Transverse colon (tissue), 4 donors: ENCODE data around the gene CKMT1B.
"Not testable (repeated sequence)": the region's sequence is repeated elsewhere in the genome, so short reads cannot be mapped to it uniquely, and the experiment has no call there.

ENCODE experiments used
- POLR2A ChIP-seq: fragments of 450-650 bp; IDR thresholded peaks from one replicate; pipeline ENCODE4 v1.6.1; 2016; ENCODE audit warnings: antibody characterized with exemption, mild to moderate bottlenecking, moderate library complexity
- POLR2AphosphoS5 ChIP-seq, 3 donors: sonication (generic); formaldehyde crosslinking; IDR thresholded peaks; one replicate each; pipeline ENCODE4 v1.6.1; 2016; ENCODE audit warnings: antibody characterized with exemption in 3 of 3
- TF ChIP-seq, protein P1 (sequence below), 5 experiments: fragments of 200-600 bp in 3 of 5; fragments of 450-650 bp in 2 of 5; sonication (generic) in 3 of 5; IDR thresholded peaks; 1 replicate in 2 of 5; 2 replicates in 3 of 5; pipeline ENCODE4 v1.5.1; 2016 to 2017; ENCODE audit warnings: antibody characterized with exemption in 5 of 5, inconsistent platforms in 3 of 5, mild to moderate bottlenecking in 2 of 5, moderate library complexity in 1 of 5

- TF ChIP-seq, protein P1, sequence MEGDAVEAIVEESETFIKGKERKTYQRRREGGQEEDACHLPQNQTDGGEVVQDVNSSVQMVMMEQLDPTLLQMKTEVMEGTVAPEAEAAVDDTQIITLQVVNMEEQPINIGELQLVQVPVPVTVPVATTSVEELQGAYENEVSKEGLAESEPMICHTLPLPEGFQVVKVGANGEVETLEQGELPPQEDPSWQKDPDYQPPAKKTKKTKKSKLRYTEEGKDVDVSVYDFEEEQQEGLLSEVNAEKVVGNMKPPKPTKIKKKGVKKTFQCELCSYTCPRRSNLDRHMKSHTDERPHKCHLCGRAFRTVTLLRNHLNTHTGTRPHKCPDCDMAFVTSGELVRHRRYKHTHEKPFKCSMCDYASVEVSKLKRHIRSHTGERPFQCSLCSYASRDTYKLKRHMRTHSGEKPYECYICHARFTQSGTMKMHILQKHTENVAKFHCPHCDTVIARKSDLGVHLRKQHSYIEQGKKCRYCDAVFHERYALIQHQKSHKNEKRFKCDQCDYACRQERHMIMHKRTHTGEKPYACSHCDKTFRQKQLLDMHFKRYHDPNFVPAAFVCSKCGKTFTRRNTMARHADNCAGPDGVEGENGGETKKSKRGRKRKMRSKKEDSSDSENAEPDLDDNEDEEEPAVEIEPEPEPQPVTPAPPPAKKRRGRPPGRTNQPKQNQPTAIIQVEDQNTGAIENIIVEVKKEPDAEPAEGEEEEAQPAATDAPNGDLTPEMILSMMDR (IDR thresholded peaks at IDR 0.05): not testable (repeated sequence)
- TF ChIP-seq POLR2A; POLR2AphosphoS5 (IDR thresholded peaks at IDR 0.05): not testable (repeated sequence)
Observed at GRCh38 chr15:43617750-43618149, 23.9 kb downstream of the CKMT1B start.
